KOPT-K1 (cell line): ENCODE results near the gene MYCL.
"Not testable (repeated sequence)": the region's sequence is repeated elsewhere in the genome, so short reads cannot be mapped to it uniquely, and the experiment has no call there.

Experiments used
- H3K27ac ChIP-seq: fragments of 200-600 bp; sonication (generic); 2 replicates; pipeline ENCODE4 v1.5.1; 2016; ENCODE audit warnings: antibody characterized with exemption, mild to moderate bottlenecking, low read depth, low read length; ENCODE audit not compliant: poor library complexity, severe bottlenecking
- H3K36me3 ChIP-seq: fragments of 200-600 bp; sonication (generic); 2 replicates; pipeline ENCODE4 v1.5.1; 2017; ENCODE audit warnings: antibody characterized with exemption, mild to moderate bottlenecking, low read length, moderate library complexity; ENCODE audit not compliant: insufficient read depth
- H3K9me3 ChIP-seq: fragments of 200-600 bp; sonication (generic); 2 replicates; pipeline ENCODE4 v1.5.1; 2017; ENCODE audit warnings: antibody characterized with exemption, low read length, mild to moderate bottlenecking; ENCODE audit not compliant: insufficient read depth, poor library complexity, severe bottlenecking

Gene MYCL

DNA sequence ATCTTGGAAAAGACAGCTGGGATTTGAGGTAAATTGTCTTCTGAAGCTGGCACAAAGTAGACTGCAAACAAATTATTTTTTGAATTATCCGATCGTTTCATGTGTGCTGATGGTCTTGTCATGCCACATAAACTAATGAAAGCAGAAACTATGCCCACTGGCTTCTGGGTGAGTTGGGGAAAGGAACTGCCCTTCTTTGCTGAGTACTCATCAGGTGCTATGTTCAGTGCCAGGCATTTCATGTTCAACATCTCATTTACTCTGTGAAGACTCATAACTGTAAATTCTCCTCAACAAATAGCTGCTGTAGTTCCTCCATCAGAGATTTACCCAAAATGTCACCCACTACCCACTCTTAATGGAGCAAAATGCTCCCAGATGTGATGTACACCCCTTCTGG, 19.6 kb downstream of the MYCL start:
- Histone ChIP-seq H3K36me3 (peaks cover 33% of the 10 kb centered on the region), H3K27ac (peak overlapping the region; percentile 64), H3K9me3 (no peaks in the 10 kb centered on the region)

DNA sequence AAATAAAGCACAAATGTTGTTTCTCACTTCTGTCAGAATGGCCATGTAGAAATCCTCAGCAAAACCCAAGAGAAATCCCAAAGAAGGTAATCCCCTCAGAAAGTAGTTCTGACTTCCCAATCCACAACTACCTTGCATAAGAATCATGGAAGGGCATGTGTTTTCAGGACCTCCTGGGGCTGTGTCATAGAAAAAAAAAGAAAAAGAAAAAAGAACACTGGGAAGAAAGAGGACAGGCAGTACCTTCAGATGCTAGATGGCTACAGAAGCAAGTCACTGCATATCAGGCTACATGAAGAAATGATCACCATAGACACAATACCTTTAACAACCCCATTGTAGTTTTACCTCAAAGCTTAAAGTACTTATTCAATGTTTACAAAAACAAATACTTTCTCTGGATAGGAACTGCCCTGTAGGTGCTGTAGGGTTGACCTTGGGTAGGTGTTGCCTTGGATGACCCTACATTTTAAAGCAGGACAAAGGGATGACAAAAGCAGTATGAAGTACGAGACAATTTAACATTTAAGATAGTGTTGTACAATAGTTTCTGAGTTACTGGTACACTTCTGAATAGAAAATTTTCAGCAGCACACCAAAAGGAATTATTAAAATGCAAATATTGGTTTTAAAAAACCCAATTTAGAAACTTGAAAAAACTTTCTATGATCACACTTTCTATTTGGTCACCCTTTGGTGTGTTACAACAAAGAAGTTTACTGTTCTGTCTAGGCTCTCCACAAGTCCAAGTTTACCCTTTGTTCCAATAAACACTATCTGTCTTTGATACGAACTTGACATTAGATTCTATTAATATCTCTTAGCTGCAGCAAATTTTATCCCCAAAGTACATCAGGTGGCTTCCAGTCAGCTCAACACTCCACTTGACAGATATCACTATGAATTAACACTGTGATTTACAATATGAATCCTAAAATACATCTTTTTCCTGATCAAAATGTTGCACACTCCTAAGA, 23.4 kb downstream of the MYCL start:
- no peak overlapping the region for H3K27ac ChIP-seq
- H3K9me3 ChIP-seq, result no peaks in the 10 kb centered on the region
- peaks cover 49% of the 10 kb centered on the region for H3K36me3 ChIP-seq

- Histone ChIP-seq H3K9me3 (no peaks in the 10 kb centered on the region), H3K27ac (no peak overlapping the region), H3K36me3 (peaks cover 50% of the 10 kb centered on the region)
Measured at GRCh38 chr1:39877231-39877778, 24.4 kb downstream of the MYCL start.

DNA sequence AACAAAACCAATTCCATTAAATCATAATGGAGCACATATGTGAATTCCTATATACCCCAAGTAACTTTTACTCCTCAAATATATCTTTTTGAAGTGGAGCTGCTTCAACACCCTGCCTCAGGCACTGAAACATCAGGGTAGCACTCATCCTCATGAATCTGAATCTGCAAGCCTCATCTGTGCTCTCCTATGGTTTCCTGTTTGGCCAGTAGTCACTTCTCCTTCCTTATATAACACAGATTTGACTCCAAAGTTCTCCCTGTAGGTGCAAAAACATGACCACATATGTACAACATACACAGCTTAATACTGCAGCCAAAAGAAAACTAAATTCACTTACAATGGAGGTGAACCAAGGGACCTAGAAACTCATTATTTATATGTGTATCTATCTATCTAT, 25.6 kb downstream of the MYCL start:
- Histone ChIP-seq H3K27ac (no peak overlapping the region), H3K36me3 (peaks cover 50% of the 10 kb centered on the region), H3K9me3 (peaks cover 3% of the 10 kb centered on the region)

DNA sequence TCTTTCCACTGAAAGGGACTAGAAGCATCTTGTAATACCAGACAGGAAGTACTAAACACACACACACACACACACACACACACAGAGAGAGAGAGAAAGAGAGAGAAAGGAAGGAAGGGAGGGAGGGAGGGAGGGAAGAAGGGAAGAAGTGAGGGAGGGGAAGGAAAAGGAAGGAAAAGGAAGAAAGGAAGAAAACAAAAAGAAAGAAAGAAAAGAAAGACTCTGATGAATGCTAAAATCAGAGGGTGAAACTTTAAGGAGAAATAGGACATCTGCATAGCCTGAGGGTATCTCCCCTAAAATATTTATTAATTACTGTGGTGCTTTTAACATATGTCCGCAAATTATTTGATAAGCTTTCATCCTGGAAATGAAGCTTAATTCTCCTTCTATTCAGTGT, 29.0 kb downstream of the MYCL start:
- Histone ChIP-seq H3K27ac (no peak overlapping the region), H3K9me3 (peaks cover 13% of the 10 kb centered on the region), H3K36me3 (peaks cover 34% of the 10 kb centered on the region)

GRCh38 chr1:39871796-39872195, 29.9 kb downstream of the MYCL start:
- H3K9me3 ChIP-seq, result peaks cover 13% of the 10 kb centered on the region
- peaks cover 29% of the 10 kb centered on the region for H3K36me3 ChIP-seq
- H3K27ac ChIP-seq, result no peak overlapping the region

- Histone ChIP-seq H3K9me3 (peaks cover 13% of the 10 kb centered on the region), H3K36me3 (peaks cover 25% of the 10 kb centered on the region)
- not testable (repeated sequence) for H3K27ac ChIP-seq
Measured at GRCh38 chr1:39871043-39871442, 30.7 kb downstream of the MYCL start.

GRCh38 chr1:39869538-39870112, 32.1 kb downstream of the MYCL start:
- peaks cover 32% of the 10 kb centered on the region for H3K36me3 ChIP-seq
- H3K27ac ChIP-seq, result not testable (repeated sequence)
- H3K9me3 ChIP-seq, result peaks cover 13% of the 10 kb centered on the region

DNA sequence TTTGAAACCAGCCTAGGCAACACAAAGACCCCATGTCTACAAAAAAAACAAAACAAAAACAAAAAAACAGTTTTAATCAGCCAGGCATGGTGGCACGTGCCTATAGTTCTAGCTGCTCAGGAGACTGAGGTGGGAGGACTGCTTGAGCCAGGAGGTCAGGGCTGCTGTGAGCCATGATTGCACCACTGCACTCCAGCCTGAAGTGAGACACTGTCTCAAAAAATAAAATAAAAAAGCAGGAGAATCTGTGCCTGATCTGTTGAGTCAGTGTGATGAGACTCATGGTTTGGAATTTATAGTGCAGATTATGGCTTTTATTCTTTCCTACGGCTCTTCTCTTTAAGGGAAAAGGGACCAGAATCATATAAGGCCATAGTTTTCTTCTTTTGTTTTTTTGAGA, 35.0 kb downstream of the MYCL start:
- Histone ChIP-seq H3K9me3 (peaks cover 13% of the 10 kb centered on the region), H3K36me3 (peaks cover 46% of the 10 kb centered on the region), H3K27ac (no peak overlapping the region)

- peaks cover 7% of the 10 kb centered on the region for H3K9me3 ChIP-seq
- no peak overlapping the region for H3K27ac ChIP-seq
- peaks cover 44% of the 10 kb centered on the region for H3K36me3 ChIP-seq
Measured at GRCh38 chr1:39865762-39866161, 36.0 kb downstream of the MYCL start.

GRCh38 chr1:39863177-39863576, 38.5 kb downstream of the MYCL start:
- Histone ChIP-seq H3K27ac (no peak overlapping the region), H3K36me3 (peaks cover 41% of the 10 kb centered on the region), H3K9me3 (no peaks in the 10 kb centered on the region)

- Histone ChIP-seq H3K9me3 (no peaks in the 10 kb centered on the region), H3K36me3 (peaks cover 44% of the 10 kb centered on the region), H3K27ac (no peak overlapping the region)
Measured at GRCh38 chr1:39861003-39861402, 40.7 kb downstream of the MYCL start.

GRCh38 chr1:39859859-39860812, 41.6 kb downstream of the MYCL start:
- no peak overlapping the region for H3K27ac ChIP-seq
- peaks cover 48% of the 10 kb centered on the region for H3K36me3 ChIP-seq
- no peaks in the 10 kb centered on the region for H3K9me3 ChIP-seq

GRCh38 chr1:39858315-39858714, 43.4 kb downstream of the MYCL start:
- Histone ChIP-seq H3K27ac (no peak overlapping the region), H3K36me3 (peaks cover 51% of the 10 kb centered on the region), H3K9me3 (no peaks in the 10 kb centered on the region)
